HG03565 (cell line): Measurements from ENCODE around the gene UBAC2.

Experiments
- ATAC-seq: cut with Tn5 transposase; IDR thresholded peaks from one replicate; pipeline ENCODE4 v1.9.1; 2021; ENCODE audit warnings: mild to moderate bottlenecking, moderate library complexity; ENCODE audit not compliant: unreplicated experiment

The UBAC2 gene

DNA sequence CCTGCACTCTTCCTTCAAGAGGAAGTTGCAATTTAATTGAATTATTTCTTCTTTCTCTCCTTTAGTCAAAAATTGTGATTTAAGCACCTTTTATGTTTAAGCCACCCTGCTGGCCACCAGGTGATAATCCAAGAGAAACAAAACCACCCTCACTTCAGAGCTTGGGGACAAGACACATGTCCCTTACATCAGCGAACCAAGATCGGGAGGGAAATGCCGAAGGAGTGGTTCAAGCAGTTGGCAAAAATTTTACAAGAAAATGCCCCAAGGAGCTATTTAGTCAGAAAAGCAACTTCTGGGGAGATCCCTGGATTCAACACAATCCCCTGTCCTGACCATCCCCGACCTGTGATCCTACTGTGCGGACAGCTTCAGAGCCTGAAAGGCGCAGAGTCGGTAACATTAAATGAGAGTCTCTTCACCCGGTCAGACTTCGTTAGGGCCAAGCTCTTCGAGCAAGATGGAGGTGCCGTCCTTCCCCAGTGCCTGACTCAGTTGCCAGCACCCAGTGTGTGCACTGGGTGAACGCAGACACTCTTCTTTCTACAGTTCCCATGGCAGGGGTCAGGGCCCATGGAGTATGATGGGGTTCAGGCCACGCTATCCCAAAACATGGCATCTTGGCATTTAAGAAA is 222.0 kb downstream of the UBAC2 start:
- ATAC-seq: no peak

DNA sequence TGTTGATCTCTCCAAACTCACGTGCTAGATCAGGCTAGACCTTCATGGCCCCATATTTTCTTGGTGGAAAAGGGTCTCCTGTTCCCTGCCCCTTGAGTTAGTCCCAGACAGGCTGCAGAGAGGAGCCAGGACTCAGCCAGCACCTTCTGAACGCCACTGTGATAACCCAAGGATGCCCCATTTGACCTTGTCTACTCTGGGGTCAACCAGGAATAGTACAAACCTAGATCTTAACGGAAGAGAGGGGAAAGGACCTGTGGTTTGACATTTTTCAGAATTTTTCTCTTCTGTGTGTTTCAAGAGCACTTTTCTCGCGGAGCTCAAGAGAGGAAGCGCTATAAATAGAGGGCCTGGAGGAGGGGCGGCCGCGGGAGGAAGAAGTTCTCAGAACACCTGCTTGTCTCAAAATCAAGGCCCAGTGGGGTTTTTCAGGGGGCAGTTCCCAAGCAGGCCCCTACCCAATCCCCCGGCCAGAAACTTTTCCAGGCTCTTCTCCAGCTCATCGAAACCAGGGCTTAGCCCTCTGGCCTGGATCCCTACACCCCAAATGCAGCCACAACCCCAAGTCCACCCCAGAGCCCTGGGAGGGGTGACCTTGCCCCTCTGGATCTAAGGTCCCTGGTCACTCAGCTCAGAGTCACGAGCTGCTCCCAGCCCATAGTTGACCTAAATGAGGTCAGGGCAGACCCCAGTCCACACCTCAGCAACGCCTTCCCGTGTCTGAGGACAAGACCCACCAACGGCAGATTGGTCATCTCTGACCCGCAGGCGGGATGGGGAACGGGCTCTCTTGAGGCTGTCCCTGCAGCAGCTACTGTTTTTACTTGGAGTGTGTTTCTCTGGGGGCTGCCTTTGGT is 225.1 kb downstream of the UBAC2 start:
- peak; percentile 58 for ATAC-seq

DNA sequence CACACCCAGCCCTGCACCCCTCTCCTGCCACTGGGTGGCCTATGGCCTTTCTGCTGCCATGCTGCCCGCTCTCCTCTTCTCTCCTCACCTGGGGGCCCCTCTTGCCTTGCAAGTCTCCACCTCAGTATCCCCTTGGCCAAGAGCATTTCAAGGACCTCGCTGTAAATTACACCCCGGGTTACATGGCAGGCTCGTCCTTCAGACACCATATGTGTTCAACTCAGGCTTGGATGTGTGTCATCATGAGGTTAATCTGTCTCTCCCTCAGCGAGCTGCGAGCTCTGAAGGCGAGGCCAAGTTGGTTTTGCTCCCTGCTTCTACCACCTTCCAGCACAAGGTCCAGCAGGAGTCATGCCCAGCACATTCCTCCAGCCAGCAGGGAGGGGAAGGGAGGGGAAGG is 225.8 kb downstream of the UBAC2 start:
- no peak for ATAC-seq

DNA sequence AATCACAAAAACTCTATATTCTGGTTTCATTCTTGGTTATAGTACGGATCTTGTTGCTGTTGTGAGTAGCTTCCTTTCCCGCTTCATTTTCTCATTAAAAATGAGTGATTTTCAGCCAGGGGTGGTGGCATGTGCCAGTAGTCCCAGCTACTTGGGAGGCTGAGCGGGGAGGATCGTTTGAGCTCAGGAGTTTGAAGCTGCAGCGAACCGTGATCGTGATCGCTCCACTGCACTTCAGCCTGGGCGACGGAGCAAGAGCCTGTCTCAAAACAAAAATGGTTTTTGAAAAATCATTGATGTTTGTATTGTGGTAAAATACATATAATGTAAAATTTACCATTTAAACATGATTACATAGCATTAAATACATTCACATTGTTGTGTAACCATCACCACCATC is 229.0 kb downstream of the UBAC2 start:
- ATAC-seq: no peak

DNA sequence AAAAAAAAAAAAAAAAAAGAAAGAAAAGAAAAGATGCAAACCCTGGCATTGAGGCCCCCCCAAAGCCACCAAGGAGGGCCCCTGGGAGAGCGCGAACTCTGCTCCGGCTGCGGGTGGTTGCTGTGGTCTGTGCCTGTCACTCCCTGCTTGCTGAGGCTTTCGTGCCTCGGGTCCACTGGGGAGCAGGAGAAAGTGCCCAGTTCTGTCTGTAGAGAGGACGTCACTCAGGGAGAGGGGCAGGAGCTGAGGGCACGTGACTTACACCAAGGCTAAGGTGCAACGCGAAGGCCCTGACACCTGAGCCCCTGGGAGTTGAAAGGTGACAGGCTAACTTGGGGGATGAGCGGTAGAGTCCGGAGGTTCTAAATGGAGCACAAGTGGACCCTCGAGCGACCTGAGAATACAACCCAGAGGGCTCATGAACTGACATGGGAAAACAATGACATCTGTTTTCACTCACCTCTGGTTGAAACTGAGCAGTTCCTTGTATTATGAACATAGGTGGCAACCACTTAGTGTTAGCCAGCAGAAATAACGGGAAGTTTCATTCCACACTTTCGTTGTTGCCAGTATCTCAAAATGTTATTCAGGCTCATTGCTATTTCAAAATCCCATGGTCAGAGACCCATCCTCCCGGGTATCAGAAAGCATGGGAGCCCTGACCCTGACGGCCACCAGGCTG is 231.4 kb downstream of the UBAC2 start:
- peak; percentile 19 for ATAC-seq

DNA sequence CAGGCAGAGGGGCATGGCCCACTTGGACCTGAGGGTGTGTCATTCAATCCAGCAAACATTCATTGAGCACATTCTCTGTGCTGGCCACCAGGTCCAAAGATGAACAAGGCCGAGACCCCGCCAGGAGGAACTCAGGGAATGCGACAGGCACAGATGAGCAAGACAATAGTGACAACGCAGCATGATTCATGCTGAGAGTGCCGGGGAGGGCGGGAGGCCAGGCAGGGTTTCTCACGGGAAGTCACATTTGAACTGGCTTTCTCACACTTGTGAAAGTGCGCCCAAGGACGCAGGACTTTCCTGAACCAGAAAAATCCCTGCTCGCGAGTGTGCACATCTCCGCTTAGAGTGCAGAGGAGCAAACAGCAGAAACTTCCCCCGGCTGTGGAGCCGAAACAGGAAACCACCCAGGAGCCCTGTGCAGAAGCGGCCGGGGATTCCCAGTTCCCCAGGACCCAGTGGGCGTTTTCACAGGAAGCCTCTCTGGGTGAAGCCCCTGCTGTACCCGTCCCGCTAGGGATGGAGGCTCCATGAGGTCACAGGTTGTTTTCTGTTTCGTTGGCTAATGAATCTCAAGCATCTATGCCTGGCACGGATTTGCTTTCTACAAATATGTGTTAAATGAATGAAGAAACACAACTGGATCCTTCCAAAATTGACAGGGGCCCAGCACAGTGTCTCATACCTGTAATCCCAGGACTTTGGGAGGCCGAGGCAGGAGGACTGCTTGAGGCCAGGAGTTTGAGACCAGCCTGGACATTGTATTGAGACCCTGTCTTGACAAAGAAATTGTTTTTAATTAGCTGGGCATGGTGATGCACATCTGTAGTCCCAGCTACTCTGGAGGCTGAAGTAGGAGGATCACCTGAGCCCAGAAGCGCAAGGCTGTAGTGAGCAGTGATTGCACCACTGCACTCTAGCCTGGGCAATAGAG is 232.2 kb downstream of the UBAC2 start:
- peak; percentile 39 for ATAC-seq

DNA sequence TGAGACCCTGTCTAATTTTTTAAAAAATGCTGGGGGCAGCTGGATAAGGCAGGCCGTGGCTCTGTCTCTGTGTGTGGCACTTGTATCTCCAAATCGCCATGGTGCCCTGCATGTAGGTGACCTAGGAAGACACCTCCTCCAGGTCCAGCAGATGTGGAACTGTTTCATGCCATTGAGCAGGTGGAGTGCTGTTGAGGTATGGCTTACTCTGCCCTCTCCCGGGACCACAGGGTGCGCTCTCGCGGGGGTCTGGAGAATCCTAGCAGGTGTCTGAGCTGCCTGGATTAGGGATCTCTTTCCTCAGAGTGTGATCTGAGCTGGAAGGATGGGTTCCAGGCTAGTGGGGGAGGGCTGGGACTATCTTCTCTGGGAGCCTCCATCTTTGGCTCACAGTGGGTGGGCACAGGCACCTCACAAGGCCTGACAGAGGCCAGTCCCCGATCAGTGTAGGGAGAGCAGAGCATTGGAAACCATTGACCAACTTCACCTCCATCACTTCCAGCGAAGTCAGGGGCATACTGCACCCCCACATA is 233.0 kb downstream of the UBAC2 start:
- ATAC-seq: no peak

DNA sequence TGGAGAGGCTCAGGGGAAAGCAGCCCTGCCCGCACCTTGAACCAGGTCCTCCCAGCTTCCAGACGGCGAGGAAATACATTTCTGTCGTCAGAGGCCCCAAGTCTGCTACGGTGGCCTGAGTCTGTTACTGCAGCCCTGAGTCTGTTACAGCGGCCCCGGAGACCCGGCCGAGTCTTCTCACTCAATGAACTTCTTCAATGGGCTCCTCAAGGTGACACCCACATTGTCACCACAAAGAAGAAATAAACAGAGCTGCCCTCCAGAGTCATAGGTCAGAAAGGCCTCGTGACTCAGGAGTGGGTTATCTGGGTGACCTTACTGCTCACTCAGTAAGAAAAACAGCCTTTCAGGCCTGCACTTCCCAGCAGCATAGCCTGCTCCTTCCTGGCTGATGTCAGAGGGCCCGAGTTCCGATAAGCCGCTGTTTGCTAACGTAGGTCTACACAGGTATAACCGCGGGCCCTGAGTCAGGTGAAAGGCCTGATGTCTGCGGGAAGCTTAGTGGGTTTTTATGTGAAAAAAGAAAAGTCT is 233.7 kb downstream of the UBAC2 start:
- ATAC-seq: no peak

DNA sequence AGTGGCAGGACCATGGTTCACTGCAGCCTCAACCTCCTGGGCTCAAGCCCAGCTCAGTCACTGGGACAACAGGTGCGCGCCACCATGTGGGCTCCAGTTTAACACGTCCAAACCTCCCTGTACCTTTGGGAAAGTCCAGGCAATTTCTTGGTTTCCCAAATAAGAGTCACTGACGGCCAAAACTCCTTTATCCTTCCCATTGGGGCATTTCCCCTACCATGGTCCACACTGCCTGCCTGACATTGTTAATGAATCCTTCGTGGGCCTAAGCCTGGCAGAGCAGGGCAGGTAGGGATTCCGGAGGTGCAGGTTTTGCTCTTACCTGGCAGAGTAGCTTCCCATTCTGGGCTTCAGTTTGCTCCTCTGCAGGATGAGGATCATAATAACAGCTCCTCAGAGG is 234.5 kb downstream of the UBAC2 start:
- ATAC-seq: no peak

DNA sequence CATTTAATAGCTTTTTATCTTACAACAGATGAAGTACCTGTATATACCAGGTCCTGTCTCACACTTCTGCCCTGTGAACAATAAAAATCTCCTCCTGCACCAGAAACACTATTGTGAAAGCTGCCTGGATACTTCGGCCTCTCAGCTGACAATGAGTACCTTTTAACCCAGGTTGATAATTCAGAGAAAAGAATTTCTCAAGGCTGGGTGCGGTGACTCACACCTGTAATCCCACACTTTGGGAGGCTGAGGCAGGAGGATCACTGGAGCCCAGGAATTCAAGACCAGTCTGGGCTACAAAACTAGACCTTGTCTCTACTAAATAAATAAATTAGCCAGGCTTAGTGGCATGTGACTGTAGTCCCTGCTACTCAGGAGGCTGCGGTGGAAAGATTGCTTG is 235.3 kb downstream of the UBAC2 start:
- ATAC-seq: no peak
